Frontal cortex (tissue), 4 donors: Measurements from ENCODE around the gene CHCHD3. TPM values are rescaled to one million over a fixed set of nuclear protein-coding genes. Genes with fewer than 3 reads are reported as not detected.

ENCODE experiments used
- DNase-seq, 2 donors: peaks; one replicate each; pipeline ENCODE4 v3.0.0; 2012; ENCODE audit warnings: low spot score in 2 of 2
- FAIRE-seq: peaks from 2 replicates; lab custom pipeline; 2012; peaks lifted over from hg19 to GRCh38; lab: Jason Lieb, UNC
- total RNA-seq: library from RNA; depleted of rRNA; stranded (reverse); fragments of >200 nt; gene quantifications from one replicate; pipeline ENCODE4 v1.2.3, GENCODE V29; 2014
- donor health status: control.
- donor health status: control.
- donor health status: control.

Gene CHCHD3
- total RNA-seq, 1 donor from 2014 or later = 60.7 TPM

DNA sequence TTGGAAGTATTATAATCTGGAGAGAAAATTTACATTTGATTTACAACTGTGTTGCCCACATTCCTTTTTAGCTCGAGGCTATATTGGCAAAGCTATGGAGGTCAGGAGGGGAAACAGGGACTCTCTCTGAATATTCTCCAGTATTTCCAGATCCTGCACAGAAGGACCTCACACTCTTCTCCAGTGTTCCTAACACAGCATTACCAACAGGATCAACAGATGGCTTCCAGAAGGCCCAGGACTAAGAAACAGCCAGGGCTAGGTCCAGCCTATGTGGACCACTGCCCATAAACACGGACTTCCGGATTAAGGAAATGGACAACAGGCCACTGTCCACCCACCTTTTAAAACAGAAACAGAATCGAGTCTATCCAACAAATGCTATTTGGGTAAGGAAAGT, 65.3 kb downstream of the CHCHD3 start:
- no peak for FAIRE-seq
- no peak for DNase-seq

DNA sequence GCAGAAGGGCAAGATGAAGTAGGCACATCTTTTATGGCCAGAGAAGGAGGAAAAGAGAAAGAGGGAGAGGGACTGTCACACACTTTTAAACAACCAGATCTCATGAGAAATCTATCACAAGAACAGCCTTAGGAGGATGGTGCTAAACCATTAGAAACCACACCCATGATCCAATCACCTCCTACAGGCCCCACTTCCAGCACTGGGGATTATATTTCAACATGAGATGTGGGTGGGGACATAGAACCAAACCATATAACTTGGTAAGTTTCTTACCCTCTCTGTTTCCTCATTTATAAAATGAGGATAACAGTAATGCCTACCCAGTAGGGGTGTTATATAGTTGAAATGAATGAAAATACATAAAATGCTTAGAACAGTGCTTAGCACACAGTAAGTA, 66.0 kb downstream of the CHCHD3 start:
- no peak for DNase-seq
- FAIRE-seq = no peak

DNA sequence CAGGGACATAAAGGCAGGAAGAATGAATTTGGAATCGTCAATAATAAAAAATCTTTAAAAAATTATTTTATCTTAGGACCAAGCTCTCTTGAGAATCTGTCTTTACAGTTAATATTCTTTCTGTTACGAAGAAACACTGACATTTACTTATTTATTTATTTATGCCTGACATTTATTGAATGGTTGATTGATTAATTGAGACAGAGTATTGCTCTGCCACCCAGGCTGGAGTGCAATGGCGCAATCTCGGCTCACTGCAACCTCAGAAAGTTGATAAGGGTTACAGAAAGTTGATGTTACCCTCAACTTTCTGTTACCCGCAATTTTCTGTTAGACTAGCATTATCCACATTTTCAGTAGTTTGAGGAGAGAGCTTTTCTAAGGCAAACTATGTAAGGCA, 70.1 kb downstream of the CHCHD3 start:
- DNase-seq (no peak), FAIRE-seq (no peak)

DNA sequence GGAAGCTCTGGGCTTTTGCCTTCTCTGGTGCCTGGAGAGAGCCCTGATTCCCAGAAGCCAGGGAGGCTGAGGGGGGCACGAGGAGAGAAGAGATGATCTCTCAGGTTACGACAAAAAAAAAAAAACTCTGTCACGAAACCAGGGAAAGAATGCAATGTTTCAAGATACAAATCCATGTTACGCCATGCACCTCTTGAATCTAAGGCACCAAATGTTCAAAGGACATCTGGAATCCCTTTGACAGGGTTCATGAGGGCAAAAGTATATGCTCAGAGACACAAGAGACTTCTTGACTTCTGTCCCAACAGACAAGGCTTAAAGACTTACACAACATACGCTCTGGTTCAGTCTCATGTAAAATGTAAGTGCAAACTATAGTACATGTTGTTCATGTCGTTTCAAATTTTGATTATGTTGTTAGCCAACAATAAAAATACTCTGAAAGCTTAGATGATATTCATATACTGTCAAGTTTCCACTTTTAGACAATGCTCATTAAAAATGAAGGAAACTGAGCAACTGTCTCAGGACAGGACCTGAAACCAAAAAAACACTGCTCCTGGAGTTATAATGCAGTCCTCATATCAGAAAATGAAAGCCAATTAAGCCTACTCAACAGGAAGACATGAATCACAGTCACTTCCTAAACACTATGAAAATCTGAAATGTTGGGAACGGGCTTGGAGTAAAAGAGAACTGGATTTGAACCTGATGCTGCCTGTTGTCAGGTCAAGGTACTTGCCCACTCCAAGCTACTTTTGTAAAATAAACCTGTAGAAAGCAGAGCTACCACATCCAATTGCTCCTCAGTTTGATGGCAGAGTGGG, 72.3 kb downstream of the CHCHD3 start:
- DNase-seq = no peak
- no peak for FAIRE-seq

DNA sequence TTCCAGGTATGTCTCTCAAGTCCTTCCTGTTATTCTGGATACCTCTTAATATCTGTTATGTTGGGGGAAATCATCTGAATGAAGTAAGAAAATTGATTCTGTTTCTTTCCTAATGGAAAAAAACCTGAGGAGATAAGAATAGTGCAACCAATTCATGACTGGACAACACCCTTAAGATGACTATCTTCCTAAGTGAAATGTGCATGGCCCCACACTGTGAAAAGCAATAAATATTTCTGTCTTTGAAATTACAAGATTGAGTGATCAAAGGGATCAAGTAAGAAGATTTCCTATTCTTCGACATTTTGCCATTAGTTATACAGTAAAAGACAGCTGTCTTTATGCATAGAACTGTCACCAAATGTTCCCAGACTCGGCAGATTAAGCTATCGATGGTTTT, 73.9 kb downstream of the CHCHD3 start:
- FAIRE-seq = no peak

DNA sequence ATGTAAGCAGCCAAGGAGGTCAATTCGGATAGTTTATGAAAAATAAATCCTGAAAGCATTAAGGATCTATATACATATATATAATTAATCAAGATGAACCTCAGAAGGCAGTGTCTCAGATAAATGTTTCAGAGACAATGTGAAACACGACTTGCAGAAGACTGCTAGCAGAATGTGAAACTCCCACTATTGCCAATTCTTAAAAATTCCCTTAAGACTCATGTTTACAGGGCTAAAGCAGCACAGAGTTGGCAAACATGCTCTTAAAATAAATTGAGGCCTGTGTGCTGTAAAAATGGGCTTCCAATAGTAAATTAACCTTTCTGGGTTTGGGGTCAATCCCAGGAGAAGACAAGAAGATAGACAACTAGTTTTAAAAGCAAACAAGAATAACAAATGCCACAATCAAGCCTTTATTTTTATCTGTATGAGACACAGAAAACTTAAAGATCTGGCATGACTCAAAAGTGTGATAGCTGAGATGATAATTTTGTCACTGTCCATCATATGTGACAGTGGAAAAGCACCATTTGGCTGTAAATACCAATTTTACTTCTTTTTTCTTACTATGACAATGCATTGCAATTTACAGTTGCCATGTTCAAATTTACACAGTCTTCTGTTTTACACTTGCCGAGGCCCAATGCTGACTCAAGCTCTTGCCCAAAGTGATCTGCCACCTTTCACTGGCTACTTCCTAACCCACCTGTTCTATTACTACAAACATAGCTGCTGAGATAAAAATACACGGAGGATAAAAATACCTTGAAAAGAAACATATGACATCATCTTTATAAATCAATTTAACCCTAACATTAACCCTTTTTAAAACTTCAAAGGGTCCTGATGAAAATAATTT, 78.6 kb downstream of the CHCHD3 start:
- DNase-seq = no peak
- FAIRE-seq = no peak

More for the DNA sequence above, 73.9 kb downstream of the CHCHD3 start:
- no peak for DNase-seq

DNA sequence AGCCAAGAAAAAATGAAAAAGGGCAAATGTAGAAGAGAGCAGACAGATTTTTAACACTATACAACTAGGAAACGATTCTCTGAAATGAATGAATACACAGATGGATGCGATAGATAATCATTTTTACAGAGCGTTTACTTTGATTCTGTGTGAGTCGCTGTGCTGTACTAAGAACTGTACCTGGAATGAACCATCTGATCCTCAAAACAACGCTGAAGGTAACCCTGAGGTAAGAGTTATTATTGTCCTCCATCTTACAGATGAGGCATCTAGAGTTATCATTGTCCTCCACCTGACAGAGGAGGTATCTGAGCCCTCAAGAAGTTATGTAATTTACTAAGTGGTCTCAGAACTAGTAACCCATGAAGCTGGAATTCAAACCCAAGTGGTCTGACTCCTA, 80.2 kb downstream of the CHCHD3 start:
- DNase-seq (no peak), FAIRE-seq (no peak)

DNA sequence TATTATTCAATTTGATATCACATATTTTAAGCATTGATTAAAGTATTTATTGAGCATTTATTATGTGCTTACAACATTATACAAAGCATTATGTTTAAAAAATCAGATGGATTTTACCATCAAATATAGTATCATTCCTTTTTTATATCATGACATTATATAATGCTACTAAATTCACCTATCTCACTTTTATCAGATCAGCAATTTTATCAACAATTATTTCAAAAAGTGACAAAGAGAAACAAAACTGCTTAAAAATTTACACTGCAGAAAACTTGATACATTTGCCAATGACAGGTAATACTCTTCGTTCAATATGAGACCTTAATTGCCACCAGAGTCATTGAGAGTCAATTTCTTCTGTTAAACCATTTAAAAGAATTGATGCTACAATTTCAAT, 82.0 kb downstream of the CHCHD3 start:
- DNase-seq (no peak), FAIRE-seq (no peak)

DNA sequence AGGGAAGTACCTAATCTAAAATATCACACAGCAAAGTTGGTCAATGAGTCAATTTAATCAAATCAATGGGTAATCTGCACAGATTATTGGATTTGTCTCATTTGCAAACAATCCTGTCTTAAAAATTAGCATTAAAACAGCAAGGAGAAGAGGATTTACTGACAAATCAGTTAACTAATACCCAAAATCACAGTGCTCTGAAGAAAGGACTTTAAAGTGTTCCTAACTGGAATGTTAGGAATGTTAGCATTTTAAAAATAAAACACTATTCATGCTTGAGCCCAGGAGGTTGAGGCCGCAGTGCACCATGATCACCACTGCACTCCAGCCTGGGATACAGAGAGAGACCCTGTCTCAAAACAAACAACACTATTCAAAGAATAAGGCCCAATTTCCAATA, 83.1 kb downstream of the CHCHD3 start:
- FAIRE-seq (no peak), DNase-seq (no peak)

DNA sequence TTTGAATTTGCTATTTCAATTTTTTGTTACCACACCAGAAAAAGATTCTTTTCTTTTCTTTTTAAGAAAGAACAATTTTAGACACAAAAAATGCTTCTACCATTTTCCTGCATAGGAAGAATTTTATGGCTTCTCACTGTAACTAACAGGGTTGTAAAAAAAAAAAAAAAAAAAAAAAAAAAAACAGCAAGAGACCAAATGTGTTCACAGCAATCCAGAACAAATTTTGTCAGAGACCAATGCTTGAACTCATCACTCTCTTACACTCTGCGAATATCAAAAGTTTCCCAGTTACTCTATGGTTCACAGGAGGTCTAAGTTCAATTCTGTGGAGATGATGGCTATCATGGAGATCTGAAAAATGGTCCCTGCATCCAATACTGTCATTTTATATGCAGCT, 84.4 kb downstream of the CHCHD3 start:
- DNase-seq (no peak), FAIRE-seq (no peak)

DNA sequence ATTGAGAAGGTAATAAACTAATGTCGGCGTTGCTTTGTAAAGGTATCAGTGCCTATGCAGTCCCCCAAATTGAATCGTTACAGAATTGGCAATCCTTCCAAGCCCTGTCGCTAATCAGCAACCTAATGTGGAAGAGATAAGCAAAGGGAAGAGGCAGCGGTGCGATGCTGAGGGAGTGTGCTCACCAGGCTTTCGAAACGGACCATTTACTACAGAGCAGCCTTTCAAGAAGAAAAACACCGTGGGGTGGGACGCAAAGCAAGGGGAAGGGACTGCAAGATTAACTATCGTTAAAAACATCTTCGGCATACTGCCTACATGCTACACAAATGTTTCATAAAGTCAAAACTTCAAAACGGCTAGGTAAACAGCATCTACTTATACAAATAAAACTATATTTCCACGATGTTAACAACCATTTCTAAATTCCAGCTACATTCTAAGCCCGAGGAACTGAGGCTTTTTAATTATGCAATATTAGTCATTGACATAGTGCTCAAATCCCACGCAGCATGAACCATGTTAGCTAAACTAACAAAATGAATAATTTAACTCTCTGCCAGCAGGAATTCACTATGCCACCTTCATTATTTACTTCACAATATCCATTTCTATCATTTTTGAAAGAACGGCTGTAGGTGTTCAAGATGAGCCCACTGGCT, 85.2 kb downstream of the CHCHD3 start:
- FAIRE-seq (no peak), DNase-seq (no peak)

DNA sequence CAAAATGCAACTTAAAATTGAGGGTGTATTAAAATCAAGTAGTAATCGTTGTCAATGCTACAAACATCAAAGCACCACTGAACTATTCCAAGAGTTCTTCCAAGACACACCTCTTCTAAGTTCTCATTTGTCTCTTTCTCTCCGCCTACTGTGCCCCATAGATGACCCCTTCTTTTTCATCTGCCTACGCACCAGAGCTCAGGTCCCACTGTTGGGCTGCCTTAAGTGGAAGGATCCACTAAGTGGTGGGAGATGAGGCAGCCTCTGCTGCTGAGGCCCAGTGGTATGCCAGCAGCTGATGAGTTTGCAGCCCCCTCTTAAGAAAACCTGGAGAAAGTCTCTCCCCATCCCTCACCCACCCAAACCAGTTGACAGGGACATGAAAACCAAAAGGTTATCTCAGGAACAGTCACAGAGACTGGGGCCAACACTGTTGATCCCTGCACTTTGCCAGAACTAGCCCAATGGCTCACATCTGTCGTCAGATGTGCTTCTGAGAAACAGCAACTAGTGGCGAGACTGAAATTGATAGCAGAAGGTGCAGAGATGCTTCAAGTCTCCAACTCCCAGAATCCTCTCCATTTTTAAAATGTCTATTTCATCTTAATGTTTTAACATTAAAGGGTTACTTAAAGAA, 88.4 kb downstream of the CHCHD3 start:
- FAIRE-seq = no peak
- DNase-seq = no peak

DNA sequence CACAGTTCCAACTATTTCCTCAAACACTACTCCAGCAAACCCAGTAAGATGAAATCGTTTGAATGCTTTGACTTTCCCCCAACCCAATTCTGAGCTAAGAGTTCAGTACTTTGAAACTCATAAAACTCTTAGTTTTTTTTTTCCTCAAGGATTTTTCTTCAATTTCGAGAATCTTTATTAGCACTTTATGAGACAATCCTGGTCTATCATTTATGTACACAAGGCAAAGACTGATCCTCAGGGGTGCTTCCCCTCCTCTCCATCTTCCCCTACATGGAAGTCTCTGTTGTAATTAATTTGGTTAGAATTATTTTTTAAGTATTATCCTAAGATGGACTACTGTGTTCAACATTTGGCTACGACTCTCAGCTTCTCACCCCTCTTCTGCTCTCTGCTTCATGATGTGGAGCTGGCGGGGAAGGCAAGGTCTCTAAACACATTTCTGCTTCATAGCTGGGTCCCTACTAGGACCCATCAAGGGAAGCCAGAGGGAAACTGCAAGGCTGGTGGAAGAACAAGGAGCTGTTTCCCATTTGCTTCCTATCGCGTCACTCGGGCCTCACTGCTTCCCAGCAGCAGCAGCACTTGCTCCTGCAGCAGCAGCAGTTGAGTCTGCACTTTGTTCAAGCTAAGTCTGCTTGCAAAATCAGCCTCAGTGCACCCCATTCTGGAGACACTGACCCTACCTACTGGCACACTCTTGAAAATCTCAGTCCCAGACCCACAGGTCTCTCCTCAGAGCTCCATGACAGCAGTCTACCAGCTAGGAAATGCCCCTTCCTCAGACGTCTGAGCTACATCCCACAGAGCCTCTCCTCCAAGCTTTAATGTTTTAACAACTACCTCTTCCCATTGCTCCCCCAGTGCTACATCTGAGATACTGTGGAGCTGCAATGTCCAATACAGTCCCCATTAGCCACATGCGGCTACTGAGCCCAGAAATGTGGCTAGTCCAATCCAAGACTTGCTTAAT, 90.0 kb downstream of the CHCHD3 start:
- DNase-seq = no peak
- no peak for FAIRE-seq

DNA sequence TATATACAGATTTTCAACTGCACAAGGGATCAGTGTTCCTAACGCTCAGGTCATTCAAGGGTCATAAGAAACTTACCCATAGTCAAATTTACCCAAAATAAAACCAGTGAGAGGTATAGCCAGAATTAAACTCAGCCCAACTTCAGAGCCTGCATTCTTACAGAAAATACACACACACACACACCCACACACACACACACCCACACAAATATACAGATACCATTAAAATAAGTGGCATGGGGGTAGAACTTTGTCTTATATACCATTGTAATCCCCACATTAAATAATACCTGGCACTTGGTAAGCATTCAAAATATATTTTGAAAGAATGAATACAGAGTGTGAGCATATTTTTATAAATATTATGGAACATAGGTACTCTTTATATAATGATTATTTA, 93.8 kb downstream of the CHCHD3 start:
- DNase-seq (no peak), FAIRE-seq (no peak)

DNA sequence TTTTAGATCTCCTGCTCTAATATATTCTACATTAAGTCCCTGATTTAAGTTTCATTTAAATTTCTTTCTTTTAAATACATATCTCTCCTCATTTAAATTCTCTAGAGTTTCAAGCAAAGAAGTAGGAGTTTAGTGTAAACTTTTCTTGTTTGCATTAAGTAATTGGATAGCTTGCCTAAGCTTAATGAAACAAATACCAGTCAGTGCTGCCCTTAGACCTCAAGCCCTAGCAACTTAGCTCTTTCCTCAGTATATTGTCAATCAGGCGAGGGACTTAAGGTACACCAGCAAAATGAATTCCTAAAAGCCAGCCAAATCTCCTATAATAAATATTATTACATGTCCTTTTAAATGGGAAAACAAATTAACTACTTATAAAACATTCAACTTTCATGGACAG, 101.5 kb downstream of the CHCHD3 start:
- DNase-seq = no peak
- FAIRE-seq = no peak

DNA sequence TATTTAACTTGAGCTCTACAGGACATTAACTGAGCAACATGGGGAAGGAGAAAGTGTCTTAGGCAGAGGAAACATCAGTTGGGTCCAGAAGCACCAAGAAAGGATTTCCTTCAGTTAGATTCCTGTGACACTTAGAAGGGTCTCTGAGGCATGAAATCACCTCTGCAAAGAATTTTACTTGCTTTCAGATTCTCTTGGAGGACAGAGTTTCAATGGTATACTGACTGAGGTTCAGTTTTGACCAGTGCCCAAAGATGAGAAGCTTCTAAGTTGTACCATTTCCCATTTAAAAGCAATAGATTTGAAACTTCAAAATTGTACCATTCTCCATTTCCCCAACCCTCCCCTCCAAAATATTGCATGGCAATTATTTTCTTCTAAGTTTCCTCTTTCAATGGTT, 102.4 kb downstream of the CHCHD3 start:
- DNase-seq = no peak
- no peak for FAIRE-seq

DNA sequence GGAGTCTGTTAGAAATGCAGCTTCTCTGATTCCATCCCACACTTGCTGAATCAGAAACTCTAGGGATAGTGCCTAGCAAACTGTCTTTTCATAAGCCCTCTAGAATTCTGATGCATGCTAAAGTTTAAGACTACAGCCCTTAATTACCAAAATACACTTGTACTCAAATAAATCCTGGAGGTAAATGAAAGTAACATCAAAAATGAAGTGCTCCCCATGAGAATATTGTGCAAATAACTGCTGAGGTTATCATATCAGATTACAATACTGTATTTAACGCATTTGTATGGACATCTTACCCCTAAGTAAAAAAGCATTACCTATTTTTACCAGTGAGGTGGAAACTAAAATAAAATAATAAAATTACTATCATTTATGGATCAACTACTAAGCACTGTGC, 104.7 kb downstream of the CHCHD3 start:
- FAIRE-seq = no peak
- no peak for DNase-seq

DNA sequence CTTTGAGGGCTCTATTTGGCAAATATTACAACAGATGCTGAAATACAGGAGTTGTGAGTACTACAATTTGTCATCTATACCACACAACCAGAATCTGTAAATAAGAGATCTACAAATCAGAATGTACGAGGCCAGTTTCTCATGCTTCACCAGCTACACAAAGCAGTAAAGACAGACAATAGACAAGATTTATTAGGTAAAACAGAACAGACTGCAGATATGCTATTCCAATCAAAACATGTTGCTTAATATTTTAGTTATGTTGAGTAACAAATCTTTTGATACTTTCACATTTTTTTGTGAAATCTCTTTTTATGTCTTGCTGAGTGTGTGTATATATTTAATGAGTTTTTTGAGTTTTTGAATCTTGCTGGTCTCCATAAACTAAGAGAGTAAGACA, 109.1 kb downstream of the CHCHD3 start:
- FAIRE-seq = no peak
- no peak for DNase-seq

DNA sequence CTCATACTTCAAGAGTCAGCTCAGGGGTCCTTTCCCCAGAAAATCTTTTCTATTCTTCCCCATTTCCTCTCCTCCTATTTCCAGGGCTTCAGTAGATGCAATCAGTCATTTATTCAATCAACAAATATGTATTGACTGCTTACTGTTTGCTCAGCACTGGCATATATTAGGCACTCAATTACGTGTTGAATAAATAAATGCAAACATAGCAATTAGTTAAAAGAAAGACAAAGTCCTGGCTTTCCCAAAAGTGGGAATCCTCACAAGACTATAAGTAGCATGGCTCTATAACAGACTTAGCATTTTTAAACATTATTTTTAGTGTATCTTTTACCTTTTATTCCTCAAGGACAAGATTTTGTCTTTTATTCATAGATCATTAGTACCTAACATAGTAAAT, 111.6 kb downstream of the CHCHD3 start:
- FAIRE-seq (no peak), DNase-seq (no peak)
